Duodenal mucosa (tissue), 2 donors: ENCODE results near the gene OSBPL10.

Experiments
- H3K27ac ChIP-seq: one replicate; pipeline ENCODE4 v1.7.0; 2013; ENCODE audit warnings: low read depth, low read length
- H3K27me3 ChIP-seq, 2 donors: one replicate each; pipeline ENCODE4 v1.7.0; 2013; ENCODE audit warnings: low read length in 2 of 2, control low read depth in 1 of 2; ENCODE audit not compliant: insufficient read depth in 2 of 2, control insufficient read depth in 1 of 2
- H3K36me3 ChIP-seq, 2 donors: one replicate each; pipeline ENCODE4 v1.7.0; 2013; ENCODE audit warnings: low read length in 2 of 2, control low read depth in 1 of 2; ENCODE audit not compliant: insufficient read depth in 2 of 2, control insufficient read depth in 1 of 2
- H3K4me1 ChIP-seq, 2 donors: one replicate each; pipeline ENCODE4 v1.7.0; 2013; ENCODE audit warnings: low read length in 2 of 2, control low read depth in 1 of 2; ENCODE audit not compliant: insufficient read depth in 2 of 2, control insufficient read depth in 1 of 2
- H3K4me3 ChIP-seq, 2 donors: one replicate each; pipeline ENCODE4 v1.7.0; 2013; ENCODE audit warnings: low read length in 2 of 2, low read depth in 1 of 2
- H3K9ac ChIP-seq, 2 donors: one replicate each; pipeline ENCODE4 v1.7.0; 2013; ENCODE audit warnings: low read length in 2 of 2, low read depth in 1 of 2
- H3K9me3 ChIP-seq, 2 donors: one replicate each; pipeline ENCODE4 v1.7.0; 2013; ENCODE audit warnings: low read length in 2 of 2, control low read depth in 1 of 2; ENCODE audit not compliant: control insufficient read depth in 1 of 2

Gene OSBPL10

DNA sequence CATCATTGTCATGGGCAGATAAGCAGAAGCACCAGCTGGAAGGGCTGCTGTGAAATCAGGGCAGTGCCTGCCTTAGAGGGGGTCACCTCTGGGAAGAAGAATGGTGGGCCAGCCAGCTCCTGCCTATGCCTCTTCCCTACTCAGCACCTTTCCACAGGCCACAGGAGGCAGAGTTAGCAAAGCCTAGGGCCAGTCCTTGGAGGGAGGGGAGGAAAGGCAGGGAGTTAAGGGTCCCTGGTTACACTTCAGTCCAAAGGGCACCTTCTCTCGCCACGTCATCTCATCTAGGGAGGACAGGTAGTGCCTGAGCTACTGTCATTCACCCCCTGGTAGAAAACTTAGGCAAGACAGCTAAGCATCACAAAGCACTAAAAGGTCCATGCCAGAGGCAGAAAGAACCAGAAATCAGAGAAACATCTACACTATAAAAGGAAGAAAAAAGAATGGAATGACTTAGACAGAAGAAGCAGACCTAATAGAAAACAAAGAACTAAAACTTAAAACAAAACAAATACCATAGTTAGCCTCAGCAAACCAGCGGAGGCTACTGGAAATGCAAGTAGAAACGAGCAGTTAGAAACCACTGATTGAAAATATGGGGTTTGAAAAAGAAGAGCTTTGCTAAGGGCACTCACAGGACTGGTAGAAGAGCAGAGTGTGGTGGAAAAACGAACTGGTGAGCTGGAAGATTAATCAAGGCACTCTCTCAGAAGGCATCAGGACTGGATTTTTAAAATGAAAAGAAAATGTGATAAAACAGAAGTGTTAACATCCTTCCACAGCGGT is 84.2 kb downstream of the OSBPL10 start:
- Histone ChIP-seq H3K27ac (no peak overlapping the region), H3K4me1 (peaks cover 0 to 12% of the 10 kb centered on the region in 2 donors), H3K4me3 (no peak overlapping the region), H3K9ac (no peak overlapping the region), H3K27me3 (no peaks in the 10 kb centered on the region), H3K9me3 (no peaks in the 10 kb centered on the region), H3K36me3 (no peaks in the 10 kb centered on the region)

DNA sequence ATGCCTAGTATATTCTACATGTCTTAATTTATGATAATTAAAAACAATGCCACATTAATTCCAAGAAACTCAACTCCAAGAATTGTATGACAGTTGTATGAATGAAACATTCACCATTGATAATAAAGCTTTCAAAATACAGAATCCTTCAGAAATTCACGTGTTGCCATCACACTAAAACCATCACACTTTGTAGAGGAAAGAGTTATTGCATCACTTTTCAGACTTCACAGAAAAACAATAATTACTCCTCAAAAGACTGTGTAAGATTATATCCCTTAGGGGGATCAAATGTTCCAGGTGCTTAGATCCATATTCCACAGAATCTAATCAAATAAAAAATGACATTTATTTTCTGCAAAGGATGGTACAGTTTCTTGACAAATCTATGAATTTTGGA is 85.0 kb downstream of the OSBPL10 start:
- no peaks in the 10 kb centered on the region for H3K36me3 ChIP-seq
- H3K4me3 ChIP-seq = no peak overlapping the region
- H3K4me1 ChIP-seq = peaks cover 0 to 12% of the 10 kb centered on the region in 2 donors
- no peak overlapping the region for H3K27ac ChIP-seq
- H3K9ac ChIP-seq = no peak overlapping the region
- no peaks in the 10 kb centered on the region for H3K27me3 ChIP-seq
- H3K9me3 ChIP-seq = no peaks in the 10 kb centered on the region

DNA sequence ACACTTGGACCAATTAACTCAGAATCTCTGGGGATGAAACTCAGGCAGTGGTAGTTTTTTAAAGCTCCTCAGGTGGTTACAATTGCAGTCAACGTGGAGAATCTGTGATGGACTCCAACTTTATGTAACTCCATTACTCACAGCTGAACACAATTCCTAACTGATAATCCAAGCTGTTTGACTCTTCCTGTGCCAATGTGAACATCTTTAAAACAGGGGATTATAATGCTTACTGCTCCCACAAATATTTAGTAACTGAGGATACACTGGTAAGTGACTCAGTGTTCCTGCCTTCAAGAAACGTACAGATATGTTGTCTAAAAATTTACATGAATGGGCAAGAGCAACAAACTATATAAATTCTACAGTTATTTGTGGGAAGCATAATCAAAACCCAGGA is 85.6 kb downstream of the OSBPL10 start:
- H3K9me3 ChIP-seq = no peaks in the 10 kb centered on the region
- H3K27me3 ChIP-seq = no peaks in the 10 kb centered on the region
- H3K36me3 ChIP-seq = no peaks in the 10 kb centered on the region
- H3K9ac ChIP-seq = no peak overlapping the region
- peaks cover 0 to 12% of the 10 kb centered on the region in 2 donors for H3K4me1 ChIP-seq
- H3K4me3 ChIP-seq = no peak overlapping the region
- no peak overlapping the region for H3K27ac ChIP-seq

DNA sequence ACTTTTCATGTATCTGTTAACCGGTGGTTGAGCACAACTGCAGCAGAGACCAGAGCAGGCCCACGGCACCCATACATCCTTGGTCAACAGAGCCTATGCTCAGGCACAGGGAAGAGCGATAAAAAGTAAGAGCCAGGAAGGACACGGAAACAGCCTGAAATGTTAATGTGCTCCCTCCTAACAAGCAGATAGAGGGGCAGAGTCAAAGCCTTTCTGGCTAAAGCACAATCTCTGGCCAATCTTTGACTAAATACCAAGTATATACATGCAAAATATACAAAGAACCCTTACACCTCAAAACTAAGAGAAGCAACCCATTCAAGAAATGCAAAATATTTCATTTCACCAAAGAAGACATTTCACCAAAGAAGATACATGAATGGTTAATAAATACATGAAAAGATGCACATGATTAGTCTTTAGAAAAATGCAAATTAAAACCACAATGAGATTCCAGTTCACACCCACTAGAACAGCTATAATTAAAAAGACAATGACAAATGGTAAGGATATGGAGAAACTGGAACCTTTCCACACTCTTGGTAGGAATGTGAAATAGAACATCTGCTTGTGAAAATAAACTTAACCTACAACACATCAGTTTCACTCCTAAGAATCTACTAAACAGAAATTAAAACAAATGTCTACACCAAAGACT is 88.0 kb downstream of the OSBPL10 start:
- Histone ChIP-seq H3K4me3 (no peak overlapping the region), H3K27ac (no peak overlapping the region), H3K9me3 (no peaks in the 10 kb centered on the region), H3K36me3 (no peaks in the 10 kb centered on the region), H3K4me1 (peaks cover 0 to 12% of the 10 kb centered on the region in 2 donors), H3K9ac (no peak overlapping the region), H3K27me3 (no peaks in the 10 kb centered on the region)

DNA sequence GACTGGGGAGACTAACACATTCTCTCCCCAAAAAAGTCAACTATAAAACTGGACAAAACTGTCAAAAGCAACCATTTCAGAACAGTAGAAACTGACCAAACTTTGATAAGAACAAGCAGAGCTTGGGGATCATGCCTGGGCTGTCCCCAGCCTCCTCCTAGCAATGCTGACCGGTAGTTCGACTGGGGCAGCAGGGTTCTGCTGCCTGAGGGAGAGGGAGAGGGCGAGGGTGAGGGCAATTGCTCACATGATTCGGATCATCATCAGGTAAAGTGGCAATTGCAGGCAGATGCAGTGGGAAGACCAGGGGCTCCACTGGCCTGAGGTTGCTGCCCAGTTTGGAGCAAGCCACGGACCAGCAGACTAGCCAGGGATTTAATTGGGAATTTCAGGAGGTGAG is 88.6 kb downstream of the OSBPL10 start:
- Histone ChIP-seq H3K4me3 (no peak overlapping the region), H3K36me3 (no peaks in the 10 kb centered on the region), H3K27me3 (no peaks in the 10 kb centered on the region), H3K9me3 (no peaks in the 10 kb centered on the region), H3K9ac (no peak overlapping the region), H3K27ac (no peak overlapping the region), H3K4me1 (peaks cover 0 to 12% of the 10 kb centered on the region in 2 donors)

DNA sequence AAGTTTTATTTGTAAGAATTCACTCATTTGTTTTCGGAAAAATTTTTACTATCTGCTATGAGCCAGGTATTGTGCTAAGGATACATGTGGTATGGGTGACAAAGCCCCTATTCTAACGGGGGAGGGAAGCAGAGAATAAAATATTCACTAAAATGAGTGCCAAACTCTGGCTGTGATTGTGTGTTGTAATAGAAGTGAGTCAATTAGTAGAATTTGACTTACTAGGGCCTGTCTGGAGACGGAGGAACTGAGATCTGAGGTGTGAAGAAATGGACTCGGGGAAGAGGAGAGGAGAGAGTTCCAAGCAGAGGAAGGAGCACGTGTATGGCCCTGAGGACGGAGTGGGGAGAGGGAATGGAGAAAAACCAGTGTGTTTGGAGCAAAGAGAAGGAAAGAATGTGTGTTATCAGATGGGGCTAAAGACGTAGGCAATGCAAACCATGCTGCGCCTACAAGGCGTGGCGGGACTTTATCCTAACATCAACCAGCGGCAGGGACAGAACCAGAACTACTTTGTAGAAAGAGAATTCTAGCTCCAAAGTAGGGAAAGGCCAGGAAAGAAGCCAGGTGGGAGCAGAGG is 89.1 kb downstream of the OSBPL10 start:
- H3K27me3 ChIP-seq = no peaks in the 10 kb centered on the region
- H3K9me3 ChIP-seq = no peaks in the 10 kb centered on the region
- no peak overlapping the region for H3K4me3 ChIP-seq
- no peaks in the 10 kb centered on the region for H3K36me3 ChIP-seq
- no peak overlapping the region for H3K9ac ChIP-seq
- no peak overlapping the region for H3K27ac ChIP-seq
- H3K4me1 ChIP-seq = peaks cover 0 to 12% of the 10 kb centered on the region in 2 donors

DNA sequence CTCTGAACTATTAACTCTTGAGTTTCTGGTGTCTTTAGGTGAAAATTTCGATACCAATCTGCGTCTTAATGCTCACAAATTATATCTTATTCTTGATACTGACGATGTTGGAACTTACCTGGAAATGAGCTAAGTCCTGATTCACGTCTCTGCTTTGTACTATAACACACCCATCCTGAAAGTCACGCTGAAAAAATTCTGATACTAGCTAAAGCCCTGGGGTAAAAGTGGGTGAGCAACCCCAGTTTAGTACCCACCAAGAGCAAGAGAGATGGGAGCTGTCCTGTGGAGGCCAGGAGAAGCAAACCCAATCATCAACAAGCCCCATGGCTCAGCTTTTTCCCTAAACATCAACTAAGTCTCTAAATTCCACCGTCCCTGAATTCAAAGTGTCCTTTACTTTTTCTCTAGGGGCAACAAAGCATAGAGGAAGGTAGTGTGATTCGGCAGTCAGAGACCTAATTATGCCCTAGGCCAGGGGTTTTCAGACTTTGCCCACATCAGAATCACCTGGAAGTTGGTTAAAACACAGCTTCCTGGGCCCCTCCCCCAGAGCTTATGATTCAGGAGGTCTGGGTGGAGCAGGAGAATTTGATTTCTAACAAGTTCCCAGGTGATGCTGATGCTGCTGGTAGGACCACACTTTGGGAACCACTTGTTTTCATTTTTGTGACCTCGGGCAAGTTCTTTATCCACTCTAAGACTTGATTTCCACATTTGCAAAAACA is 90.2 kb downstream of the OSBPL10 start:
- no peak overlapping the region for H3K4me3 ChIP-seq
- H3K27me3 ChIP-seq = no peaks in the 10 kb centered on the region
- peaks cover 0 to 12% of the 10 kb centered on the region in 2 donors for H3K4me1 ChIP-seq
- H3K9me3 ChIP-seq = no peaks in the 10 kb centered on the region
- H3K27ac ChIP-seq = no peak overlapping the region
- no peak overlapping the region for H3K9ac ChIP-seq
- H3K36me3 ChIP-seq = no peaks in the 10 kb centered on the region

DNA sequence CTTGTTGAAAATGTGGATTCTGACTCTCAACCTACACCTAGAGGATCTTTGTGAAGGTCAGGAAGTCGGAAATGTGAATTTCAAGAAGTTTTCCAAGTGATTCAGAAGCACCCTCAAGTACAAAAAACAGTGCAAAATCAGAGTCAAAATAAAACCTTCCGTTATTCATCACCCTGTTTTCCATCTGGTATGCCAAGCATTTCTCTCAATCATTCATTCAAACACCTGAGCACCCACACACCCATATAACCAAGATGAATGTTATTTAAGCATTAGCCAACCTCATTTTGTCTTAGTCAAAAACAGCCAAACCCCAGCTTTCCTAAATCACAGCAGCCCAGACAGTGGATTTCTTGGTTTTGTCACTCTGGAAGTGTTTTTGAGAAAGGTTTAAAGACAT is 91.1 kb downstream of the OSBPL10 start:
- no peak overlapping the region for H3K4me3 ChIP-seq
- H3K36me3 ChIP-seq = no peaks in the 10 kb centered on the region
- no peak overlapping the region for H3K27ac ChIP-seq
- H3K4me1 ChIP-seq = peaks cover 0 to 12% of the 10 kb centered on the region in 2 donors
- no peaks in the 10 kb centered on the region for H3K9me3 ChIP-seq
- no peak overlapping the region for H3K9ac ChIP-seq
- H3K27me3 ChIP-seq = no peaks in the 10 kb centered on the region

DNA sequence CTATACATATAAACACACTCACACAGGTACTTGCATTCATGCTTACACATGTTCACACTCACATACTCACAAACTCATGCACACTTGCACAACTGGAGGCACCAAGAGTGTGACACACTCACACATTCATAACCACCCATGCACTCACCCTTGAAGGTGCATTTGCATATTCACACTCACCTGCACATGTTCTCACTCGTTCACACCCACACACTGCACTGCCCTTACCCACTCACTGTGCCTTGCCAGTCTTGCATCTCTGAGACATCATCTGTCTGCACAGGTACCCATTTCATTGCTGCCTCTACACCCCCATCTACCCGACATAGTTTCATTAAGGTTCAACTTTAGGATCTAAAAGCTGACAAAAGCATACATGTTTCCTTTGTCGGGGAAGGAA is 95.8 kb downstream of the OSBPL10 start:
- Histone ChIP-seq H3K4me1 (no peaks in the 10 kb centered on the region), H3K9me3 (no peaks in the 10 kb centered on the region), H3K27me3 (no peaks in the 10 kb centered on the region), H3K9ac (no peak overlapping the region), H3K36me3 (no peaks in the 10 kb centered on the region), H3K27ac (no peak overlapping the region), H3K4me3 (no peak overlapping the region)

DNA sequence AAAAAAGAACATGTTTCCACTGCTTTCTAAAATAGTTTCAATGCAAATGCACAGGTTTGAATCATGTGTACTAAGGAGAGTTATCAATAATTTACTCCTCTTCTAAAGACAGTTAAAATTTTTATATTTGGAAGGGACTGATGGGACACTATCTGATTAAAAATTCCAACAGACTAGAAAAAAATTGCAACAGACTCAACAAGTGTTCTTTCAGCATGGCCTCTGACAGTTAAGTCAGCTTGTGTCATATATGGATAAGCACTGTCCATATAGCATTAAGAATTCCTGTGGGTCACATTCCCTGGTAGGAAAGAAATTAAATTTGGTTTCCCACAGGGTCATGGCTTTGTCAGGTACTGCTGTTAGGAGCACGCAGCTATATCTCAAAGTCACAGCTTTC is 96.8 kb downstream of the OSBPL10 start:
- no peaks in the 10 kb centered on the region for H3K36me3 ChIP-seq
- H3K9ac ChIP-seq = no peak overlapping the region
- no peaks in the 10 kb centered on the region for H3K27me3 ChIP-seq
- H3K9me3 ChIP-seq = no peaks in the 10 kb centered on the region
- no peaks in the 10 kb centered on the region for H3K4me1 ChIP-seq
- H3K4me3 ChIP-seq = no peak overlapping the region
- no peak overlapping the region for H3K27ac ChIP-seq
